Endothelial cell of umbilical vein (primary cell): ENCODE measurements around the gene HDAC4. TPM values are rescaled to one million over a fixed set of nuclear protein-coding genes. Genes with fewer than 3 reads are reported as not detected.

ENCODE experiments used
- BruUV-seq: library from RNA; stranded (reverse); fragments of 400-500 nt; replicated peaks from 2 replicates; lab custom pipeline; 2021; lab: Mats Ljungman, UMichigan
- CTCF ChIA-PET: fragments of 300-600, 350-600 bp; sonication (Branson Sonifier 250); formaldehyde crosslinking; loops from one replicate; lab custom pipeline; 2021; ENCODE audit warnings: antibody characterized with exemption, inconsistent platforms; lab: Charles Lee
- POLR2A ChIA-PET: fragments of 300-600, 350-600 bp; sonication (Branson Sonifier 250); formaldehyde crosslinking; loops from one replicate; lab custom pipeline; 2021; ENCODE audit warnings: antibody characterized with exemption, inconsistent platforms; lab: Charles Lee
- DNase-seq: peaks from one replicate; pipeline ENCODE4 v3.0.0-alpha.2; 2011; ENCODE audit warnings: low read depth, low spot score
- FAIRE-seq: peaks from 2 replicates; lab custom pipeline; 2011; peaks lifted over from hg19 to GRCh38; lab: Jason Lieb, UNC
- H2AFZ ChIP-seq: 2 replicates; pipeline ENCODE4 v1.6.0; 2012; ENCODE audit warnings: low read depth, low read length, control low read depth, inconsistent platforms
- H3K27ac ChIP-seq: 2 replicates; pipeline ENCODE4 v1.5.1; 2011; ENCODE audit warnings: low read depth, mild to moderate bottlenecking, control low read depth, low read length, moderate library complexity; ENCODE audit not compliant: insufficient read depth
- H3K27me3 ChIP-seq, 2 experiments: 2 replicates each; pipeline versions ENCODE4 v1.6.0 to v1.6.1; 2011; ENCODE audit warnings: low read length in 2 of 2, mixed read lengths in 1 of 2; ENCODE audit not compliant: control insufficient read depth in 2 of 2, insufficient read depth in 2 of 2
- H3K36me3 ChIP-seq, 2 experiments: 2 replicates in 1 of 2; 3 replicates in 1 of 2; pipeline ENCODE4 v1.5.1; 2011; ENCODE audit warnings: low read length in 2 of 2, mild to moderate bottlenecking in 1 of 2, moderate library complexity in 1 of 2; ENCODE audit not compliant: control insufficient read depth in 2 of 2, insufficient read depth in 2 of 2; ENCODE audit errors: extremely low read depth in 1 of 2
- H3K4me1 ChIP-seq: 3 replicates; pipeline ENCODE4 v1.5.1; 2011; ENCODE audit warnings: mild to moderate bottlenecking, low read length; ENCODE audit not compliant: control insufficient read depth, insufficient read depth; ENCODE audit errors: extremely low read depth
- H3K4me2 ChIP-seq: 2 replicates; pipeline ENCODE4 v1.6.1; 2011; ENCODE audit warnings: low read length, control low read depth, mixed read lengths; ENCODE audit not compliant: insufficient read depth
- H3K4me3 ChIP-seq, 3 experiments: fragments of 200-600 bp in 1 of 3; sonication (generic), shearing (Covaris generic) in 1 of 3; replicated peaks in 1 of 3; 2 replicates each; pipeline ENCODE4 v1.5.1; 2011 to 2016; ENCODE audit warnings: control low read depth in 3 of 3, low read length in 3 of 3, mild to moderate bottlenecking in 2 of 3, inconsistent platforms in 1 of 3, low read depth in 1 of 3, moderate library complexity in 1 of 3; ENCODE audit not compliant: insufficient read depth in 1 of 3
- H3K79me2 ChIP-seq: 2 replicates; pipeline ENCODE4 v1.6.0; 2012; ENCODE audit warnings: low read length, inconsistent platforms; ENCODE audit not compliant: control insufficient read depth, insufficient read depth
- H3K9ac ChIP-seq: replicated peaks from 2 replicates; pipeline ENCODE3; 2011; ENCODE audit warnings: low read length, control low read depth; ENCODE audit not compliant: insufficient read depth; ENCODE audit errors: extremely low read depth
- H3K9me1 ChIP-seq: replicated peaks from 3 replicates; pipeline ENCODE4 v1.6.0; 2011; ENCODE audit warnings: mild to moderate bottlenecking, low read length; ENCODE audit not compliant: control insufficient read depth, insufficient read depth; ENCODE audit errors: extremely low read depth
- H3K9me3 ChIP-seq: replicated peaks from 2 replicates; pipeline ENCODE4 v1.5.1; 2012; ENCODE audit warnings: low read length, inconsistent platforms; ENCODE audit not compliant: control insufficient read depth, insufficient read depth
- H4K20me1 ChIP-seq: replicated peaks from 2 replicates; pipeline ENCODE3; 2011; ENCODE audit warnings: mild to moderate bottlenecking, low read length; ENCODE audit not compliant: control insufficient read depth, insufficient read depth; ENCODE audit errors: extremely low read depth
- CTCF ChIP-seq, 2 donors: IDR thresholded peaks; 1 replicate in 1 of 2; 2 replicates in 1 of 2; pipeline ENCODE4 v1.5.1; 2011; ENCODE audit warnings: low read length in 2 of 2, mild to moderate bottlenecking in 2 of 2, moderate library complexity in 2 of 2, control low read depth in 1 of 2, inconsistent platforms in 1 of 2, low read depth in 1 of 2; ENCODE audit not compliant: insufficient read depth in 1 of 2; ENCODE audit errors: extremely low read depth in 1 of 2
- EZH2 ChIP-seq: IDR thresholded peaks from 2 replicates; pipeline ENCODE4 v1.6.1; 2012; ENCODE audit warnings: borderline replicate concordance, low read depth, mild to moderate bottlenecking, moderate library complexity, low read length, inconsistent platforms; ENCODE audit not compliant: severe bottlenecking
- FOS ChIP-seq: IDR thresholded peaks from 2 replicates; pipeline ENCODE4 v1.6.1; 2011; ENCODE audit warnings: mild to moderate bottlenecking, low read length, moderate library complexity, borderline replicate concordance; ENCODE audit not compliant: insufficient read depth
- GATA2 ChIP-seq: IDR thresholded peaks from 2 replicates; pipeline ENCODE4 v1.7.0; 2011; ENCODE audit warnings: low read depth, mild to moderate bottlenecking, moderate library complexity, mixed read lengths, low read length; ENCODE audit not compliant: insufficient read length, insufficient read depth
- JUN ChIP-seq: IDR thresholded peaks from 2 replicates; pipeline ENCODE4 v1.6.1; 2011; ENCODE audit warnings: borderline replicate concordance, low read depth; ENCODE audit not compliant: insufficient read length, insufficient read depth
- MAX ChIP-seq: IDR thresholded peaks from 2 replicates; pipeline ENCODE4 v1.6.1; 2011; ENCODE audit not compliant: insufficient read depth, insufficient read length
- MYC ChIP-seq: IDR thresholded peaks from one replicate; pipeline ENCODE4 v1.6.1; 2011; ENCODE audit warnings: mild to moderate bottlenecking, low read depth, low read length
- POLR2AphosphoS5 ChIP-seq: IDR thresholded peaks from 2 replicates; pipeline ENCODE4 v1.6.1; 2012; ENCODE audit warnings: low read depth, mild to moderate bottlenecking, control low read depth, low read length, moderate library complexity; ENCODE audit not compliant: insufficient read depth
- dilution Hi-C: fragments of 300-500 bp; cut with MboI; formaldehyde crosslinking; loops from one replicate; pipeline ENCODE4 v1.15.0; 2019; ENCODE audit warnings: low sequenced_read_pairs; ENCODE audit not compliant: extremely low pct_ligation_motif_present
- intact Hi-C: fragments of 100-400 bp; cut with micrococcal nuclease; formaldehyde crosslinking; loops from one replicate; pipeline ENCODE4 v1.10.0; 2022
- polyA plus RNA-seq, 4 experiments: library from polyadenylated mRNA; depleted of rRNA in 3 of 4; stranded (reverse) in 3 of 4; unstranded in 1 of 4; fragments of >200 nt; gene quantifications; 2 replicates each; pipeline versions ENCODE4 v1.2.1 to v1.2.3, GENCODE V29; 2011 to 2012; ENCODE audit warnings: missing spikeins in 1 of 4
- total RNA-seq: library from RNA; stranded (reverse); gene quantifications from 2 replicates; pipeline ENCODE4 v1.2.3, GENCODE V29; 2021

HDAC4 gene
- total and polyA plus RNA-seq, 2 donors (not counting 3 experiments of a cell fraction or from before 2014, with no cell fraction given): 13.4 to 33.0 TPM

DNA sequence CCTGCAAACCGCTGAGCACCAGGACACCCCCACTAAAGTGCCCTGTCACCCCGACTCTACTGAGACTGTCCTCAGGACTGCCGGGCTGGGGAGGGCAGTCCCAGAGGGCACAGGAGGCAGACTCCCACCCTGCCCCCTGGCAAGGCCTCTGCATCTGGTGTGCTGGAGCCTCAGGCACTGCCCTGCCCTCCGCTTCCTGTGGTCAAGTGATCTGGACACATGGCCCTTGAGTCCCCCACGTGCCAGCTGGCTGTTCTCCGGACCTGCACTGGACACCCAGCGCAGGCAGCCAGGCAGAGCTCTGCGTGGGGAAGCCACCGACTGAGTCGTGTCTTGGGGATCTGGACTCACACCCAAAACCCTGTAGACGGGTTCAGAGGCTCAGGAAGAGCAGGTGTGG lies 335.3 kb downstream of the HDAC4 start:
- no TSS peak for BruUV-seq
- no peak overlapping the region for H3K27ac ChIP-seq
- CTCF ChIA-PET: no interaction called here

DNA sequence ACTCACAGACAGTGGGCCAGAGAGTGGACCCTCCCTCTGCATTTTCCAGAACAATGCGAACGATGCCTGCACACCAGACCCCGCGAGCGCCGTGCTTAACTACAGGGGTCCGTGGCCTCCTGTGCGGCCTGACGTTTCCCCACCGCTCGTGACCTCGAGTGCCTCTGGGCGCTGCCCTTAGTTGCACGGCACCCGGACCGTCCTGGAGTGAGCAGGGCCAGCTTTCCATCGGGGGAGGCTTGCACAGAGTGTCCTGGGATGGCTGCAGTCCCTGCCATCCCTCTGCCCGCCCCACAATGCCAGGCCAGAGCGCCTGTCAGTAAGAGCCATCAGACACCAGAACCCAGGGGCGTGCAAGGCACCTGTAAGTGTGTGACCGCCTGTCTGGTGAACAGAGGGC lies 335.9 kb downstream of the HDAC4 start:
- peaks cover 0 to 1% of the 10 kb centered on the region in 2 experiments for H3K36me3 ChIP-seq
- ChIA-PET POLR2A (no interaction called here), CTCF (no interaction called here)
- H3K79me2 ChIP-seq: no peaks in the 10 kb centered on the region
- H3K9me3 ChIP-seq: no peaks in the 10 kb centered on the region
- H3K9ac ChIP-seq: no peak overlapping the region
- no peaks in the 10 kb centered on the region for H3K4me1 ChIP-seq
- BruUV-seq: no TSS peak
- no peak overlapping the region for H3K27ac ChIP-seq
- FAIRE-seq (no peak), DNase-seq (no peak)
- no peak overlapping the region for H3K4me3 ChIP-seq
- no peaks in the 10 kb centered on the region for H3K27me3 ChIP-seq
- intact Hi-C loops (no loop called here), dilution Hi-C loops (no loop called here)
- H4K20me1 ChIP-seq: no peaks in the 10 kb centered on the region
- TF ChIP-seq MYC (no peak), POLR2AphosphoS5 (no peak), MAX (no peak), GATA2 (no peak), EZH2 (no peak)
- no peak overlapping the region for H3K4me2 ChIP-seq
- no peaks in the 10 kb centered on the region for H3K9me1 ChIP-seq
- no peak overlapping the region for H2AFZ ChIP-seq

More for the DNA sequence above, 335.3 kb downstream of the HDAC4 start:
- no peaks in the 10 kb centered on the region for H3K79me2 ChIP-seq
- POLR2A ChIA-PET: no interaction called here
- no peaks in the 10 kb centered on the region for H3K4me1 ChIP-seq
- DNase-seq: no peak
- no peaks in the 10 kb centered on the region for H3K27me3 ChIP-seq
- H3K9ac ChIP-seq: no peak overlapping the region
- intact Hi-C loops: no loop called here
- H2AFZ ChIP-seq: no peak overlapping the region
- H4K20me1 ChIP-seq: no peaks in the 10 kb centered on the region
- H3K36me3 ChIP-seq: peaks cover 0 to 1% of the 10 kb centered on the region in 2 experiments
- TF ChIP-seq CTCF (IDR thresholded peaks at IDR 0.05; ENCODE audit: extremely low read depth in 1 of 2, insufficient read depth in 1 of 2, low read depth in 1 of 2, low read length in 2 of 2) (no peak), FOS (no peak), GATA2 (no peak), JUN (no peak)
- dilution Hi-C loops: no loop called here
- H3K4me2 ChIP-seq: no peak overlapping the region
- no peak for FAIRE-seq
- H3K9me1 ChIP-seq: no peaks in the 10 kb centered on the region
- H3K9me3 ChIP-seq: no peaks in the 10 kb centered on the region
- no peak overlapping the region for H3K4me3 ChIP-seq
